ENCODE results near the gene PKD2L1.

Gene PKD2L1

DNA sequence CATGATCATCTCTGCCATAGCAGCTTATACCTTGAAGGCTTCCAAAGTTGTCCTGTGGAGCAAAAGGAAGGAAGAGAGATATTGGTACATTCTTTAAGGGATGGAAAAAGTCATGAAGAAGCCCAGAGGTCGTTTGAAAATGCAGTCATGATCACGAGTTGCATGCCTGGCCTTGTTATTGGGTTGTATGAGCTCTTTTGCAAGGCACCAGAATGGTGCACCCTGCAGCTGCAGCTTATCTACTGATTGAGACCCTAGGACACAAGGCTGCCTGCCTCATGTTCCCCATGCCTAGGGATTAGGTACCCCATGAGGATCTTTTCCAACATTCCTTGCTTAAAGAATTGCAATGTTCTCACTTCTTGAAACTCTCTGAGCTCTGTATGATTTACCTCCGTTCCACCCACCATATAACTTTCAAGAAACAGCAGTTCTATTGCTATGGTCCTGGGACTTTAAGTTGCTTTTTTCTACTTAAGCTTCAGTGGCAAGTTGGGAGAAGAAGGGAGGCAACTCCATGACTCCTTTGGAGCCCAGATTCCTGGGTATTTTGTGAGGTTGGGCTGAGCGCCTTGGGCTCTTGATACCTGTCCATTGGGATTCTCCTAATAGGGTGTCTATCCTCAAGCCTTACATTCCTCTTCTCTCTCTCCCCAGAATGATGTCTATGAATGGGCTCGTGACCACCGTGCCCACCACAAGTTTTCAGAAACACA is 23.9 kb upstream of the PKD2L1 start:
- DNase-seq (ENCODE audit: insufficient read length, low spot score) (no peak), FAIRE-seq (no peak)
- TF ChIP-seq, protein P1, sequence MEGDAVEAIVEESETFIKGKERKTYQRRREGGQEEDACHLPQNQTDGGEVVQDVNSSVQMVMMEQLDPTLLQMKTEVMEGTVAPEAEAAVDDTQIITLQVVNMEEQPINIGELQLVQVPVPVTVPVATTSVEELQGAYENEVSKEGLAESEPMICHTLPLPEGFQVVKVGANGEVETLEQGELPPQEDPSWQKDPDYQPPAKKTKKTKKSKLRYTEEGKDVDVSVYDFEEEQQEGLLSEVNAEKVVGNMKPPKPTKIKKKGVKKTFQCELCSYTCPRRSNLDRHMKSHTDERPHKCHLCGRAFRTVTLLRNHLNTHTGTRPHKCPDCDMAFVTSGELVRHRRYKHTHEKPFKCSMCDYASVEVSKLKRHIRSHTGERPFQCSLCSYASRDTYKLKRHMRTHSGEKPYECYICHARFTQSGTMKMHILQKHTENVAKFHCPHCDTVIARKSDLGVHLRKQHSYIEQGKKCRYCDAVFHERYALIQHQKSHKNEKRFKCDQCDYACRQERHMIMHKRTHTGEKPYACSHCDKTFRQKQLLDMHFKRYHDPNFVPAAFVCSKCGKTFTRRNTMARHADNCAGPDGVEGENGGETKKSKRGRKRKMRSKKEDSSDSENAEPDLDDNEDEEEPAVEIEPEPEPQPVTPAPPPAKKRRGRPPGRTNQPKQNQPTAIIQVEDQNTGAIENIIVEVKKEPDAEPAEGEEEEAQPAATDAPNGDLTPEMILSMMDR (IDR thresholded peaks at IDR 0.05; ENCODE audit: insufficient read depth, missing control alignments), result no peak

DNA sequence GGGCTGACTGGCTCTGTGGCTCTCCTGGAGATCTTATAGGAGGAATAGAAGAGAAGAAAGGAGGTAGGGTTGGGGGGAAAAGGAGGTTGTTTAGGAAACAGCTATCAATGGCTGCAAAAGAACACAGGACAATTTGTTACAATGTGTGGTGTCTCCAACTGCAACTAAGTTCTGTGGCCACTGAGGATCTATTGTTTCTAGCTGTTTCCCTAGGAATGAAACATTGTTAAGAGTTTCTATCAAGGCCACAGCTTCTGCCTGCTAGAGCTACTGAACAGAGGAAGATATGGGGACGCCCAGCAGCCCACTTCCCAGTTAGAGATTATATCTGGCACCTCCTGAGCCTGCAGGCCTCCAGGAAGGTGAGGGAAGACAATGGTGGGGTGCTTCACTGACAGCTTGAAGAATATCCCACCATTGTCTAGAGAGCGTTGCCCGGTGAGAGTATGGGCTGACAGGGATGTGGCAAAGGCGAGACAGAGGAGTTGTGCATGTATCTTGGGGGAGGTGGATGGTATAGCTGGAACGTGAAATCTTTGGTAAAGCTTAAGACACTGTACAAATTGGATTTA is 21.0 kb upstream of the PKD2L1 start:
- FAIRE-seq (no peak), DNase-seq (ENCODE audit: insufficient read length, low spot score) (no peak)
- TF ChIP-seq, protein P1 (IDR thresholded peaks at IDR 0.05; ENCODE audit: insufficient read depth, missing control alignments), result no peak

DNA sequence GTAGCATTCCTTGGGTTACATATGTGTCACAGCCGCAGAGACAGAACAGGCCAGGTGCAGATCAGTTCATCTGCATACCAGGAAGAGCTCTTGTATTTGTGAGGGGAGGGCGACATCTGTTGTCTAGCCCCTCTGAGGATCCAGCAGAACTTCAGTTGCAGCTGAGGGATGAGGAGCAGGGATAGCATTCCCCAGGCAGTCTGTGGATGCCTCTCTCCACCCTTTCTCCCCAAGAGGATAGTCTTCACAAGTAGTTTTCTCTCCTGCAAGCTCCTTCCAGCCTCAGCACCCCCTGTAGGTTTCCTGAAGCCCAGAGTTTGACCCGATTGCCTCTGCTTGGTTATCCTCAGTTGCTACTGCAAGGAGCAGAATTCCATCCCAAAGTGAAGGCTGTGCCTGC is 19.6 kb upstream of the PKD2L1 start:
- TF ChIP-seq, protein P1 (IDR thresholded peaks at IDR 0.05; ENCODE audit: insufficient read depth, missing control alignments), result no peak
- FAIRE-seq, result no peak
- DNase-seq (ENCODE audit: insufficient read length, low spot score), result no peak

DNA sequence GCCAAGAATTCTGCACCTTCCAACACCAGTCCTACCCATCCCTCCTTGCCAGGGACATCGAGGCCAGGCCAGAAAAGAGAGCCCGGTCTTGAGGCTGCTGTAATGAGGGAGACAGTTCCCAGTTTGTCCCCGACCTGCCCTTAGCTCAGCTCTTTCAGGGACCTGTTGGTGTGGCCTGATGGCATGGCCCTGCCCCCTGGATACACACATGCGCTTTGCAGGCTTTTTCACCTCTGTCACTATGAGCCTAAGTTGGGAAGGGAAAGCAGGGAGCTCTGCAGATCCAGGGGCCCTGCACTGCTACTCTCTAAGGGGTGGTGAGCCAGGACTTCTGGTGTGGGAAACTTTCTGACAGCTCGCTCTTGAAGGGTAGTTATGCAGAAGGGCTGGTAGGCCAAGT is 19.1 kb upstream of the PKD2L1 start:
- DNase-seq (ENCODE audit: insufficient read length, low spot score) (no peak), FAIRE-seq (no peak)
- TF ChIP-seq, protein P1 (IDR thresholded peaks at IDR 0.05; ENCODE audit: insufficient read depth, missing control alignments), result no peak

DNA sequence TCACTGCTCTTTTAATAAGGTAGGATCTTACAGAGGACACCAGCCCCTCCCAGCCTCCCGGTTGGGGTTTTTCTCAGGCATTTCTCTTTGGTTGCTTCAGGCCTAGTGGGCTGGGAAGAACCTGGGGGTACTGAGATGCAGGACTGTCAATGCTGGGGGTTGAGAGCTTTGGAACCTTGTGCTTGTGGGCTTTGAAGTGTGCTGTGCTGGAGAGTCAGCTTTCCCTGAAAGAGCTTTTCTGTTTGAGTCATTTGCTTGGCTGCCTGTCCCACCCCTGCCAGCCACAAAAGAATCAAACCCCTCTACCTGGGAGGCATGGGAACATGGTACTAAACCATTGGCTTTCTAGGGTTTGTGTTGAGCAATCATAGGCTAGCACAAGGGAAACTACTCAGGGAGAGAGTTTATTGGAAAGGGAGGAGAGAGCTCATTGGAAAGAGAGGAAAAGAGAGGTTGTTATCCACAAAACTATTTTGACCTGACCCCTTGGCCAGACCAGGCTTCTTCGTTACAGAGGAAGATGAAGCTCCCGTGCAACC is 18.4 kb upstream of the PKD2L1 start:
- TF ChIP-seq, protein P1 (IDR thresholded peaks at IDR 0.05; ENCODE audit: insufficient read depth, missing control alignments), result no peak
- FAIRE-seq (no peak), DNase-seq (ENCODE audit: insufficient read length, low spot score) (no peak)

DNA sequence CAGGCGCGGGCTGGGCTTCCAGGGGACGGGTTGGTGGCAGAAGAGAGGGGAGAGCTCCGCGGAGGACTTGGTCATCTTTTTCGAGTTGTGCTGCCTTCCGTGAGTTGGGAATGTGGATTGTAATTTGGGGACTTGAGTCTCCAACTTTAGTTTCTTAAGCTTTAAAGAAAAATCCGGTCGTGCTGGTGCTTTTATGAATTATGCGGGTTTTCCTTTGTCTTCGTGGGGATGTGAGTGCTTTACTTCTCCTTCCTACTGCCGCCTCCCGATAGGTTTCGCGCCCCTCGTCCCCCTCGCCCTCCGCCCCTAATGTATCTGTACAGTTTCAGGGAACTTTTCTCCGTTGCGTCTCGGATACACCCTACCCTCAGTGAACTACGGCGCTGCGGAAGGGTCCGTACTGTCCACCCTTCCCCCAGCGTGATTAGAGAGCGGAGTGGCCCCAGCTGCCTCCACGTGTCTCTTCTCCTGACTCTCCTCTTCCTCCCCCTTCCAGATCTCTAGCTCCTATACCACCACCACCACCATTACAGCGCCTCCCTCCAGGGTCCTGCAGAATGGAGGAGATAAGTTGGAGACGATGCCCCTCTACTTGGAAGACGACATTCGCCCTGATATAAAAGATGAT is 17.7 kb upstream of the PKD2L1 start:
- no peak for FAIRE-seq
- TF ChIP-seq, protein P1 (IDR thresholded peaks at IDR 0.05; ENCODE audit: insufficient read depth, missing control alignments), result no peak
- no peak for DNase-seq (ENCODE audit: insufficient read length, low spot score)
